HG03378 (cell line): ENCODE measurements around the gene PGAM4.
"Not testable (repeated sequence)": the region's sequence is repeated elsewhere in the genome, so short reads cannot be mapped to it uniquely, and the experiment has no call there.

Experiments
- ATAC-seq: cut with Tn5 transposase; IDR thresholded peaks from one replicate; pipeline ENCODE4 v1.9.1; 2021; ENCODE audit warnings: mild to moderate bottlenecking, moderate library complexity; ENCODE audit not compliant: unreplicated experiment

PGAM4 gene

DNA sequence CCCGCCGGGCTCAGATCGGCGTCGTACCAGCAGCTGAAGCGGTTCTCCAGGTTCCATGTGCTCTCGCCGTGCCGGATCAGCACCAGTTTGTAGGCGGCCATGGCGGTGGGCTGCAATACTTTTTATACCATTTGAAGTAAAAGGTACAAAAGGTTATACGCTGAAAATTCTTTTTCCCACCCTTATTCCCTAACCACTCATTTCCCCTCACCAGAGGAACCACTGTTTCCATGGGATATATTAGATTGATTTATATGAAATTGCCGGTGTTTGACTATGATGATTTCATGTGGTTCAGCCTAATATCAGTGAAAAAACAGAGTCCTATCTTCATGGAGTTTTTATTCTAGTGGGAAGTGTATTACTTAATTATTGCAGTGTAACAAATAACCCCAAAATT lies at the start of gene PGAM4:
TSS of gene PGAM4 (minus strand) at position 101 of the 400 bp plus-strand sequence. CDS start at position 101, 0 bp downstream.
- no peak for ATAC-seq

DNA sequence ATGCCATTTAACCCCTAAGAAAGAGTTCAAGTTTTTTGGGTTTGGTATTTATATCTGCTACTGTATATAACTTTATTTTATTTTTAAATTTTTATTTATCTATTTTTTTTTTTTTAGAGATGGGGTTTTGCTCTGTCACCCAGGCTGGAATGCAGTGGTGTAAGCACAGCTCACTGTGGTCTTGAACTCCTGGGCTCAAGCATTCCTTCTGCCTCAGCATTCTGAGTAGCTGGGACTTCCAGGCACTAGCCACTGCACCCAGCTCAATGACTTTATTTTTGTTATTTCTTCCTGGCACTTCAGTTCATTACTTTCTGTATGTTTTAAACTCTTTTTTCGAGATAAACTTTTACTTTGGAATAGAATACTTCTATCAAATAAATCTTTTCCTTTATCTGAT lies 42.4 kb upstream of the PGAM4 start:
- ATAC-seq: no peak

- ATAC-seq: no peak
Measured at GRCh38 chrX:77979870-77980269, 10.4 kb upstream of the PGAM4 start.

- ATAC-seq: no peak
Measured at GRCh38 chrX:77977518-77977917, 8.1 kb upstream of the PGAM4 start.

DNA sequence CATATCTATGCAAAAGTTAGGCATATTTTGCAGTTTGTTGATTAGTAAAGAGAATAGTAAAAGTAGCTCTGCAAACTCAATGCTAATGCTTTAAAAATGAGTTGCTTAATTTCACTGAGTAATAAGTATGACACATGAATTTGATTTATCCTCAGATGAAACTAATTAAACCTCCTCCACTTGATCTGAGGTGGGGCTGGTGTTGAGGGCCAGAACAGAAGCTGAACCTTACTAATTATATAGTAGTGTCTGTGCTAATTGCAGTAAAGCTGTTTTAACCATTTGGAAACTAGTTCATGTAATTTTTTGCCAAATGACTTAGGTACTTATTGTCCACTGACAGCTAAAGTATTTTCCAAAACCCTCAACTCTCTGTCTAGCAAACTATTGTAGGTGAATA lies 7.7 kb upstream of the PGAM4 start:
- ATAC-seq: no peak

DNA sequence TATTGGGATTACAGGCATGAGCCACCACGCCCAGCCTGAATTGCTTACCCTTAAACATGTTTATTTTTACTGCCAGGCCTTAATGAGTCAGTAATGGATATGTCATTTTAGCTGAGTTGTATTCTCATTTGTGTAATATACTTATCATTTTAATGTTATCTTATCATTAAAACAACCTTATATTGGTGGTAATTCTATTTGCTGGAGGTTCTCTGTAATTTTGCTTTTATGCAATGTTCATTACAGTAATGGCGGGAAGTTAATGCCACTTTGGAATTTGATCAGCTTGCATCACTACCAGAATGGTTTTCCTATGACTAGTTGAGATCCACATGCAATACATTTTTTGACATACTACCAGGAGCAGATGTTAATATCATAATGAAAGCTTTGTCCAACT lies 6.3 kb upstream of the PGAM4 start:
- ATAC-seq: no peak

- no peak for ATAC-seq
Measured at GRCh38 chrX:77967631-77968030, 1.8 kb downstream of the PGAM4 start.

DNA sequence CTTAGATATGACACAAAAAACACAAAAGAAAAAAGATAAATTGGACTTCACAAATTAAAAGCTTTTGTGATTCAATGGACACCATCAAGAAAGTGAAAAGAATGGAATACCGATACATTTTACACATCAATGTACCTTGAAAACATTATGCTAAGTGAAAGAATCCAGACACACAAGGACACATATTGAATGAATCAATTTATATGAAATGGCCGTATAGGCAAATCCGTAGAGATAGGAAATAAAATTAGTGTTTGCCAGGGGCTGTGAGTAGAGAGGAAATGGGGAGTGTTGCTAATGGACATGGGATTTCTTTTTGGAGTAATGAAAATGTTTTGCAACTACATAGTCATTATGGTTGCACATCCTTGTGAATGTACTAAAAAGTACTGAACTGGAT lies 3.1 kb downstream of the PGAM4 start:
- no peak for ATAC-seq

GRCh38 chrX:77962068-77962902 lies 7.2 kb downstream of the PGAM4 start:
- no peak for ATAC-seq

GRCh38 chrX:77961063-77961462 lies 8.4 kb downstream of the PGAM4 start:
- ATAC-seq: no peak

DNA sequence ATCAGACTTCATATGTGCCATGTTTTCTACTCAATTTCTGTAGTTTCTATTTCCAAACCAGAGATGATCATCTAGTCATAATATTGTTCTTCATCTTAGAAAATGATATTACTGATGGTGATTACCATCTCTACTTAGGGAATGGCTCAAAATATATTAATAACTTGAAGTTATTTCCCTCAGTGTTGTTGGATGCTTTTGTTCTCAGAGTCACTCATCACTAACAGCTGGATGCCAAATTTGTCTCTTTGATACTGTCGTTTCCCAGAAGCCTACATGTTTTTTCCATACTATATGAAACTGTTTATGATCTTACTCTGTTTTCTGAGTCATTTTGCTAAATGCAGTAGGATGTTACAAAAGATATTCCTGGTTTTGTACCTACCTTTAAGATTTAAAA lies 8.9 kb downstream of the PGAM4 start:
- ATAC-seq: no peak

DNA sequence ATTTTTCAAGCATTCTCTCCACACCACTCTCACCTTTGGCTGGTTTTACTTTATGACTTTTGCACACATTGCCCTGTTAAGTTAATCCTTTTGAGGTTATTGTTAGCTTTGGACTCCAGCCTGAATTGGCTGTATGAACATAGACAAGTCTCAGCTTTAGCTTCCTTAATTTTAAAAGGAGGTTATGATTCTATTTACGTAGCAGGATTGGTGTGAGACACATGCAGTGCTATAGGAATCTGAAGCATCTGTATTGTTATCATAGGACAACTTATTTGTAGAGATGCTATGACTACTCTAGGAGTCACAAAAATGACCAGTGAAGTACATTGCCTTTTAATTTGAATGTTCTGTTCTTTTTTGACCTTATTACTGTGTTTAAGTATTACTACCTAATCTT lies 15.7 kb downstream of the PGAM4 start:
- ATAC-seq: no peak

DNA sequence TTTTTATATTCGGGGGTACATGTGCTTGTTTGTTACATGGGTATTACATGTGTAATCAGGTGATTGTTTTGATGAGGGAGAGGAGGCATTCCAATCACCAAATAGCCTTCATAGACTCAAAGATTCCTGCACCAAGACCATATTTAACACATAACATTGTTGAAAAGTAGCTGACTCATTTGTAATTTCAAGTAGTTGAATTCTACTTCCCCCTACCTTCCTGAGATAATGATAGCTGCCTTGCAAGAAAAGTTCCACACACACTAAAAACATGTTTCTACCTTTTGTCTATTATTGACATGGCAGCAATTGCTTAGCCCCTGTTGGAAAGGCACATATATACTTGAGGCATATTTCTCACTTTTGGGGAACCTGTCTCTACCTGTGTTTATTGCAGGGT lies 16.1 kb downstream of the PGAM4 start:
- ATAC-seq: no peak

- no peak for ATAC-seq
Measured at GRCh38 chrX:77952173-77952572, 17.3 kb downstream of the PGAM4 start.

- ATAC-seq: no peak
Measured at GRCh38 chrX:77949840-77950239, 19.6 kb downstream of the PGAM4 start.

DNA sequence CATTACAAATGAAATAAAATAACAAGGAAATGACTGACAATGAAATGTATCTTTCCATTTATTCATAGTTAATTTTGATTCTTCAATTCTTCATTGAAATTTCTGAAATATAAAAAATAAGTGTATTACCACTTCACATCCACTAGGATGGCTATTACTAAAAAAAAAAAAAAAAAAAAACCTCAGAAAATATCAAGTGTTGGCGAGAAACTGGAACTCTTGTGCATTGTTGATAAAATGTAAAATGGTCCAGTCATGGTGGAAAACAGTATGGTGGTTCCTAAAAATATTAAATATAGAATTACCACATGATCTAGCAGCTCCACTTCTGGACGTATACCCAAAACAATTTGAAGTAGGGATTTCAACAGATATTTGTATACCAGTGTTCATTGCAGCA lies 22.9 kb downstream of the PGAM4 start:
- ATAC-seq: no peak

DNA sequence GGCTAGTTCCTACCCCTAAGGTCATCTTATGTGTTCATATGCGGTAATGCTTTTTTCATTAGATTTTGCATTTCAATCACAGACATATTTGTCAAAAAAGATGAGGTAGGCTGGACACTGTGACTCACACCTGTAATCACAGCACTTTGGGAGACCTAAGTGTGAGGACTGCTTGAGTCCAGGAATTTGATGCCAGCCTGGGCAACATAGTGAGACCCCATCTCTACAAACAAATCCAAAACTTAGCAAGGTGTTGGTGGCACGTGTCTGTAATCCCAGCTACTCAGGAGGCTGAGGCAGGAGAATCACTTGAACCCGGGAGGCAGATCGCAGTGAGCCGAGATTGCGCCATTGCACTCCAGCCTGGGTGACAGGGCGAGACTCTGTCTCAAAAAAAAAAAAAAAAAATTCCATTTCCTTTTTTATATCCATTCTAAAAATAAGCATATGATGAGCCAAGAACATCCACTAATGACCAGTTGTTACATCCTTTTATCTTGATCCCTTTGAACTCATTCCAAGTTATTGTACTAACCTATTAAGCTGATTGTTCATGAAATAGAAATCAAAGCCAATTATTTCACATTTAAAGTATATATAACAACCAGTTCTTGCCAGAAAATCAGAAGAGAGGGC lies 23.4 kb downstream of the PGAM4 start:
- no peak for ATAC-seq

DNA sequence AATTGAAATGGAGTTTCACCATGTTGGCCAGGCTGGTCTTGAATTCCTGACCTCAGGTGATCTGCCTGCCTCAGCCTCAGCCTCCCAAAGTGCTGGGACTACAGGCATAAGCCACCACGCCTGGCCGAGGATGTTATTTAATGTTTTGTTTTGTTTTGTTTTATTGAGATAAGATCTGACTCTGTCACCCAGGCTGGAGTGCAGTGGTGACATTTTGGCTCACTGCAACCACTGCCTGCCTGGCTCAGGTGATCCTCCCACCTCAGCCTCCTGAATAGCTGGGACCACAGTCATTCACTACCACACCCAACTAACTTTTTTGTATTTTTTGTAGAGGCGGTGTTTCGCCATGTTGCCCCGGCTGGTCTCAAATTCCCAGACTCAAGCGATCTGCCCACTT lies 24.4 kb downstream of the PGAM4 start:
- not testable (repeated sequence) for ATAC-seq

GRCh38 chrX:77938083-77938680 lies 31.3 kb downstream of the PGAM4 start:
- ATAC-seq: no peak

GRCh38 chrX:77937291-77937690 lies 32.1 kb downstream of the PGAM4 start:
- ATAC-seq: no peak

- ATAC-seq: no peak
Measured at GRCh38 chrX:77936299-77936698, 33.1 kb downstream of the PGAM4 start.

GRCh38 chrX:77935886-77936285 lies 33.6 kb downstream of the PGAM4 start:
- ATAC-seq: no peak
